Measurements from ENCODE around the gene BOLA2B. TPM values are rescaled to one million over a fixed set of nuclear protein-coding genes. Genes with fewer than 3 reads are reported as not detected.

The BOLA2B gene
- 42.0 and 117 TPM in 2 replicates for total RNA-seq

GRCh38 chr16:30193615-30194014, at the start of gene BOLA2B, which contains the start of gene SLX1A:
Gene BOLA2B (minus strand): TSS chr16:30193666. CDS start chr16:30193595, 71 bp downstream.
Gene SLX1A (plus strand): TSS chr16:30193875. CDS start chr16:30194085, 210 bp downstream.

GRCh38 chr16:30199049-30199448, 5.6 kb upstream of the BOLA2B start, which contains the start of gene SULT1A3:
Gene SULT1A3 (plus strand): TSS chr16:30199255. CDS start chr16:30200729, 1,474 bp downstream.

GRCh38 chr16:30183233-30184095, 10.0 kb downstream of the BOLA2B start, which contains the start of gene CORO1A:
Gene CORO1A (plus strand): TSS chr16:30183602. CDS start chr16:30185210, 1,608 bp downstream.

Small RNA genes within 50 kb of the gene (small RNA-seq; reads per million reads assigned to genes)
- not detected for gene AC106782.4

Other genes with a start within 250 kb of the BOLA2B start
- 65.6 and 66.7 TPM in 2 replicates for gene TMEM219, start 231.6 kb downstream of the BOLA2B start, total RNA-seq
- 65.2 and 74.3 TPM in 2 replicates for gene TAOK2, start 219.8 kb downstream of the BOLA2B start, total RNA-seq
- gene HIRIP3, start 198.0 kb downstream of the BOLA2B start, total RNA-seq: 9.8 and 10.5 TPM in 2 replicates
- gene INO80E, start 197.4 kb downstream of the BOLA2B start, total RNA-seq: 34.9 and 52.2 TPM in 2 replicates
- gene DOC2A, start 182.6 kb downstream of the BOLA2B start, total RNA-seq: not detected in 2 replicates
- not detected in 2 replicates for gene C16orf92, start 170.5 kb downstream of the BOLA2B start, total RNA-seq
- not detected in 2 replicates for gene TLCD3B, start 162.4 kb downstream of the BOLA2B start, total RNA-seq
- gene ALDOA, start 127.9 kb downstream of the BOLA2B start, total RNA-seq: 572 and 1,018 TPM in 2 replicates
- gene PPP4C, start 117.7 kb downstream of the BOLA2B start, total RNA-seq: 273 and 323 TPM in 2 replicates
- 1.6 and 4.7 TPM in 2 replicates for gene TBX6, start 101.7 kb downstream of the BOLA2B start, total RNA-seq
- gene YPEL3, start 97.5 kb downstream of the BOLA2B start, total RNA-seq: 44.5 and 59.7 TPM in 2 replicates
- 1.1 and 2.7 TPM in 2 replicates for gene GDPD3, start 80.1 kb downstream of the BOLA2B start, total RNA-seq
- 36.5 and 36.7 TPM in 2 replicates for gene MAPK3, start 70.4 kb downstream of the BOLA2B start, total RNA-seq
- gene CORO1A, start 10.1 kb downstream of the BOLA2B start, total RNA-seq: 5.1 and 5.7 TPM in 2 replicates
- gene SLX1A, start 209 bp upstream of the BOLA2B start, total RNA-seq: 21.9 and 46.3 TPM in 2 replicates
- gene SULT1A3, start 5.6 kb upstream of the BOLA2B start, total RNA-seq: 4.1 and 4.7 TPM in 2 replicates
- 0.33 and 0.39 TPM in 2 replicates for gene NPIPB13, start 54.8 kb upstream of the BOLA2B start, total RNA-seq
- gene CD2BP2, start 161.6 kb upstream of the BOLA2B start, total RNA-seq: 37.5 and 38.1 TPM in 2 replicates
- gene TBC1D10B, start 176.8 kb upstream of the BOLA2B start, total RNA-seq: 31.7 and 39.7 TPM in 2 replicates
- gene MYL11, start 181.1 kb upstream of the BOLA2B start, total RNA-seq: not detected in 2 replicates
- gene SEPTIN1, start 188.9 kb upstream of the BOLA2B start, total RNA-seq: 0.39 TPM in 1 of 2 replicates, not detected in the other
- gene ZNF48, start 201.8 kb upstream of the BOLA2B start, total RNA-seq: 6.7 and 8.4 TPM in 2 replicates
- 7.1 and 11.8 TPM in 2 replicates for gene ZNF771, start 213.9 kb upstream of the BOLA2B start, total RNA-seq
- 13.0 and 15.4 TPM in 2 replicates for gene DCTPP1, start 236.4 kb upstream of the BOLA2B start, total RNA-seq

All from placental epithelial cell (primary cell).